ENCODE data around the gene PLXNA3.

Gene PLXNA3

GRCh38 chrX:154502989-154503388 is 44.9 kb downstream of the PLXNA3 start:
- TF ChIP-seq MAX (IDR thresholded peaks at IDR 0.05; ENCODE audit: low read depth, low read length): no peak
- no peak for TF ChIP-seq MYC (IDR thresholded peaks at IDR 0.05; ENCODE audit: low read depth, low read length)
- TF ChIP-seq POLR2A (IDR thresholded peaks at IDR 0.05; ENCODE audit: extremely low read depth, insufficient read length): no peak
- TF ChIP-seq CTCF (IDR thresholded peaks at IDR 0.05; ENCODE audit: low read depth, low read length): no peak
- H3K4me3 ChIP-seq (ENCODE audit: low read depth, low read length): no peak overlapping the region
- no peak for DNase-seq (ENCODE audit: low read depth)

GRCh38 chrX:154505734-154506133 is 47.7 kb downstream of the PLXNA3 start:
- TF ChIP-seq CTCF (IDR thresholded peaks at IDR 0.05; ENCODE audit: low read depth, low read length): no peak
- no peak for TF ChIP-seq POLR2A (IDR thresholded peaks at IDR 0.05; ENCODE audit: extremely low read depth, insufficient read length)
- TF ChIP-seq MAX (IDR thresholded peaks at IDR 0.05; ENCODE audit: low read depth, low read length): no peak
- TF ChIP-seq MYC (IDR thresholded peaks at IDR 0.05; ENCODE audit: low read depth, low read length): no peak
- DNase-seq (ENCODE audit: low read depth): no peak

GRCh38 chrX:154506483-154507332 is 48.6 kb downstream of the PLXNA3 start:
- no peak for TF ChIP-seq MYC (IDR thresholded peaks at IDR 0.05; ENCODE audit: low read depth, low read length)
- no peak for TF ChIP-seq POLR2A (IDR thresholded peaks at IDR 0.05; ENCODE audit: extremely low read depth, insufficient read length)
- no peak overlapping the region for H3K4me3 ChIP-seq (ENCODE audit: low read depth, low read length)
- DNase-seq (ENCODE audit: low read depth): no peak

More at GRCh38 chrX:154505734-154506133, 47.7 kb downstream of the PLXNA3 start:
- no peak overlapping the region for H3K4me3 ChIP-seq (ENCODE audit: low read depth, low read length)

- TF ChIP-seq MAX (IDR thresholded peaks at IDR 0.05; ENCODE audit: low read depth, low read length): no peak
- no peak for TF ChIP-seq CTCF (IDR thresholded peaks at IDR 0.05; ENCODE audit: low read depth, low read length)
- no peak for TF ChIP-seq POLR2A (IDR thresholded peaks at IDR 0.05; ENCODE audit: extremely low read depth, insufficient read length)
- TF ChIP-seq MYC (IDR thresholded peaks at IDR 0.05; ENCODE audit: low read depth, low read length): no peak
- no peak for DNase-seq (ENCODE audit: low read depth)
- no peak overlapping the region for H3K4me3 ChIP-seq (ENCODE audit: low read depth, low read length)
These were observed 49.7 kb downstream of the PLXNA3 start for GRCh38 chrX:154507673-154508383.

- DNase-seq (ENCODE audit: low read depth): no peak
- TF ChIP-seq MAX (IDR thresholded peaks at IDR 0.05; ENCODE audit: low read depth, low read length) (no peak), POLR2A (IDR thresholded peaks at IDR 0.05; ENCODE audit: extremely low read depth, insufficient read length) (no peak), MYC (IDR thresholded peaks at IDR 0.05; ENCODE audit: low read depth, low read length) (no peak), CTCF (IDR thresholded peaks at IDR 0.05; ENCODE audit: low read depth, low read length) (no peak)
- H3K4me3 ChIP-seq (ENCODE audit: low read depth, low read length): no peak overlapping the region
These were observed 50.3 kb downstream of the PLXNA3 start for GRCh38 chrX:154508384-154508745.

GRCh38 chrX:154509455-154509854 is 51.4 kb downstream of the PLXNA3 start:
- no peak for DNase-seq (ENCODE audit: low read depth)
- TF ChIP-seq MAX (IDR thresholded peaks at IDR 0.05; ENCODE audit: low read depth, low read length): no peak
- TF ChIP-seq CTCF (IDR thresholded peaks at IDR 0.05; ENCODE audit: low read depth, low read length): no peak
- no peak for TF ChIP-seq MYC (IDR thresholded peaks at IDR 0.05; ENCODE audit: low read depth, low read length)
- TF ChIP-seq POLR2A (IDR thresholded peaks at IDR 0.05; ENCODE audit: extremely low read depth, insufficient read length): no peak
- no peak overlapping the region for H3K4me3 ChIP-seq (ENCODE audit: low read depth, low read length)

All from NB4 (cell line).